ENCODE data around the gene GALR3. TPM values are rescaled to one million over a fixed set of nuclear protein-coding genes. Genes with fewer than 3 reads are reported as not detected.
"Not testable (repeated sequence)": the region's sequence is repeated elsewhere in the genome, so short reads cannot be mapped to it uniquely, and the experiment has no call there.

The GALR3 gene
- total RNA-seq, 1 donor from 2014 or later: not detected

DNA sequence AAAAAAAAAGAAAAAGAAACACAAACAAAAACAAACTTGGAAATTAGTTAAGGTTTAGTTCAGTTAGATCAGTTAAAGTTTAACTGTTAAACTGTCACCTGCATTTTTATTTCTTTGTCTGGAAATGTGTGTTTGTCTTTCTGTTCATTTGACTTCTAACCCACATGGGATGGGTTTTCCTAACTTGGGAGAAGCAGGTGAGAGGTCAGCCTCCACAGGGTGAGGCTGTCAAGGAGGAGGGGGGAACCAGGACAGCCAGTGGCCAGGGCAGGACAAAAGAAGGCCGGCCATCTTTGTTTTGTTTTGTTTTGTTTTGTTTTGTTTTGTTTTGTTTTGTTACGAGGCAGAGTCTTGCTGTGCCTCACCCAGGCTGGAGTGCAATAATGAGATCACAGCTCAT lies 28.8 kb upstream of the GALR3 start:
- H3K9me3 Mint-ChIP-seq (ENCODE audit: unreplicated experiment): no peaks in the 10 kb centered on the region
- no peaks in the 10 kb centered on the region for H3K79me2 ChIP-seq (ENCODE audit: insufficient read depth, low read length)
- no peak for FAIRE-seq
- no peak overlapping the region for H2AFZ ChIP-seq (ENCODE audit: low read depth, low read length)
- H3K36me3 ChIP-seq (ENCODE audit: insufficient read depth, low read length): no peaks in the 10 kb centered on the region
- H3K9ac ChIP-seq (ENCODE audit: low read length): no peak overlapping the region
- no peaks in the 10 kb centered on the region for H3K36me3 Mint-ChIP-seq (ENCODE audit: low read depth, unreplicated experiment)
- H3K27ac ChIP-seq (ENCODE audit: low read depth, low read length): no peak overlapping the region
- TF ChIP-seq, protein P1, sequence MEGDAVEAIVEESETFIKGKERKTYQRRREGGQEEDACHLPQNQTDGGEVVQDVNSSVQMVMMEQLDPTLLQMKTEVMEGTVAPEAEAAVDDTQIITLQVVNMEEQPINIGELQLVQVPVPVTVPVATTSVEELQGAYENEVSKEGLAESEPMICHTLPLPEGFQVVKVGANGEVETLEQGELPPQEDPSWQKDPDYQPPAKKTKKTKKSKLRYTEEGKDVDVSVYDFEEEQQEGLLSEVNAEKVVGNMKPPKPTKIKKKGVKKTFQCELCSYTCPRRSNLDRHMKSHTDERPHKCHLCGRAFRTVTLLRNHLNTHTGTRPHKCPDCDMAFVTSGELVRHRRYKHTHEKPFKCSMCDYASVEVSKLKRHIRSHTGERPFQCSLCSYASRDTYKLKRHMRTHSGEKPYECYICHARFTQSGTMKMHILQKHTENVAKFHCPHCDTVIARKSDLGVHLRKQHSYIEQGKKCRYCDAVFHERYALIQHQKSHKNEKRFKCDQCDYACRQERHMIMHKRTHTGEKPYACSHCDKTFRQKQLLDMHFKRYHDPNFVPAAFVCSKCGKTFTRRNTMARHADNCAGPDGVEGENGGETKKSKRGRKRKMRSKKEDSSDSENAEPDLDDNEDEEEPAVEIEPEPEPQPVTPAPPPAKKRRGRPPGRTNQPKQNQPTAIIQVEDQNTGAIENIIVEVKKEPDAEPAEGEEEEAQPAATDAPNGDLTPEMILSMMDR (IDR thresholded peaks at IDR 0.05; ENCODE audit: insufficient read depth, low read depth, low read length): no peak
- TF ChIP-seq EZH2 (IDR thresholded peaks at IDR 0.05; ENCODE audit: insufficient read depth, low read length): no peak
- no peak for DNase-seq (ENCODE audit: low read depth)
- no peaks in the 10 kb centered on the region for H3K4me1 Mint-ChIP-seq (ENCODE audit: low read depth, unreplicated experiment)
- no peak overlapping the region for H3K27ac Mint-ChIP-seq (ENCODE audit: unreplicated experiment)
- H3K4me3 Mint-ChIP-seq (ENCODE audit: unreplicated experiment): no peak overlapping the region
- no peaks in the 10 kb centered on the region for H3K4me1 ChIP-seq (ENCODE audit: insufficient read depth, low read length)
- H3K27me3 Mint-ChIP-seq (ENCODE audit: low read depth, unreplicated experiment): peaks cover 16% of the 10 kb centered on the region
- H3K4me2 ChIP-seq (ENCODE audit: low read length): no peak overlapping the region
- no peaks in the 10 kb centered on the region for H4K20me1 ChIP-seq (ENCODE audit: insufficient read depth, low read length)
- H3K4me3 ChIP-seq (ENCODE audit: insufficient read depth, low read depth, low read length): no peak overlapping the region
- no peaks in the 10 kb centered on the region for H3K9me3 ChIP-seq (ENCODE audit: insufficient read depth, low read depth, low read length)
- no peaks in the 10 kb centered on the region for H3K27me3 ChIP-seq (ENCODE audit: insufficient read depth, low read length)

DNA sequence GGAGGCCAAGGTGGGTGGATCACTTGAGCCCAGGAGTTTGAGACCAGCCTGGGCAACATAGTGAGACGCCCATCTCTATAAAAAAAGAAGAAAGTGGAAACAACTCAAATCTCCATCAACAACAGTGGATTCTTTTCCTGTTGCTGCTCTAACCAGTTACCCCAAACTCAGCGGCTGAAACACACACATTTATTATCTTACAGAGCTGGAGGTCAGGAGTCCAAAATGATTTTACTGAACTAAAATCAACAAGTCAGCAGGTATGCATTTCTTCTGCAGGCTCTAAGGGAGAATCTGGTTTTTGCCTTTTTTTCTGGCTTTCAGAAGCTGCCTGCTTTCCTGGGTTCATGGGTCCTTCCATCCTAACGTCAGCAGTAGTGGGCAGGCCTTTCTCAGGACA lies 27.1 kb upstream of the GALR3 start:
- Histone ChIP-seq H3K79me2 (ENCODE audit: insufficient read depth, low read length) (no peaks in the 10 kb centered on the region), H3K9ac (ENCODE audit: low read length) (no peak overlapping the region), H4K20me1 (ENCODE audit: insufficient read depth, low read length) (no peaks in the 10 kb centered on the region), H3K4me1 (ENCODE audit: insufficient read depth, low read length) (no peaks in the 10 kb centered on the region), H3K4me3 (ENCODE audit: insufficient read depth, low read depth, low read length) (no peak overlapping the region), H3K27me3 (ENCODE audit: insufficient read depth, low read length) (no peaks in the 10 kb centered on the region), H3K4me2 (ENCODE audit: low read length) (no peak overlapping the region), H3K27ac (ENCODE audit: low read depth, low read length) (no peak overlapping the region), H3K9me3 (ENCODE audit: insufficient read depth, low read depth, low read length) (no peaks in the 10 kb centered on the region), H2AFZ (ENCODE audit: low read depth, low read length) (no peak overlapping the region), H3K36me3 (ENCODE audit: insufficient read depth, low read length) (no peaks in the 10 kb centered on the region)
- Mint-ChIP-seq H3K4me1 (ENCODE audit: low read depth, unreplicated experiment) (no peaks in the 10 kb centered on the region), H3K27ac (ENCODE audit: unreplicated experiment) (no peak overlapping the region), H3K4me3 (ENCODE audit: unreplicated experiment) (no peak overlapping the region), H3K27me3 (ENCODE audit: low read depth, unreplicated experiment) (peaks cover 20% of the 10 kb centered on the region), H3K9me3 (ENCODE audit: unreplicated experiment) (no peaks in the 10 kb centered on the region), H3K36me3 (ENCODE audit: low read depth, unreplicated experiment) (no peaks in the 10 kb centered on the region)
- FAIRE-seq (no peak), DNase-seq (ENCODE audit: low read depth) (no peak)
- TF ChIP-seq, protein P1 (IDR thresholded peaks at IDR 0.05; ENCODE audit: insufficient read depth, low read depth, low read length): no peak
- no peak for TF ChIP-seq EZH2 (IDR thresholded peaks at IDR 0.05; ENCODE audit: insufficient read depth, low read length)

DNA sequence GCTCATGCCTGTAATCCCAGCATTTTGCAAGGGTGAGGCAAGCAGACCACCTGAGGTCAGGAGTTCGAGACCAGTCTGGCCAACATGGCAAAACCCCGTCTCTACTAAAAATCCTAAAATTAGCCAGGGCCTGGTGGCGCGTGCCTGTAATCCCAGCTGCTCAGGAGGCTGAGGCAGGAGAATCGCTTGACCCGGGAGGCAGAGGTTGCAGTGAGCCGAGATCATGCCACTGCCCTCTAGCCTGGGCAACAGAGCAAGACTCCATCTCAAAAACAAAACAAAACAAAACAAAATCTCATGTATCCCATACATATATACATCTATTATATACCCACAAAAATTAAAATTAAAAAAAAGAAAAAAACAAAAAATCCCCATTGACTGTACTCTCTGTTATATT lies 25.9 kb upstream of the GALR3 start:
- not testable (repeated sequence) for H2AFZ ChIP-seq (ENCODE audit: low read depth, low read length); H3K27ac ChIP-seq (ENCODE audit: low read depth, low read length); H3K27me3 ChIP-seq (ENCODE audit: insufficient read depth, low read length); H3K4me3 ChIP-seq (ENCODE audit: insufficient read depth, low read depth, low read length); H3K27ac Mint-ChIP-seq (ENCODE audit: unreplicated experiment); H3K9me3 ChIP-seq (ENCODE audit: insufficient read depth, low read depth, low read length); H3K4me1 ChIP-seq (ENCODE audit: insufficient read depth, low read length); H3K9me3 Mint-ChIP-seq (ENCODE audit: unreplicated experiment); FAIRE-seq; H3K36me3 ChIP-seq (ENCODE audit: insufficient read depth, low read length); H3K9ac ChIP-seq (ENCODE audit: low read length); H3K79me2 ChIP-seq (ENCODE audit: insufficient read depth, low read length); H3K4me3 Mint-ChIP-seq (ENCODE audit: unreplicated experiment); H3K36me3 Mint-ChIP-seq (ENCODE audit: low read depth, unreplicated experiment); H3K4me1 Mint-ChIP-seq (ENCODE audit: low read depth, unreplicated experiment); H3K4me2 ChIP-seq (ENCODE audit: low read length); H4K20me1 ChIP-seq (ENCODE audit: insufficient read depth, low read length); DNase-seq (ENCODE audit: low read depth)
- H3K27me3 Mint-ChIP-seq (ENCODE audit: low read depth, unreplicated experiment): peaks cover 20% of the 10 kb centered on the region

Data from astrocyte (in vitro differentiated cells and primary cell).